Right lobe of liver (tissue), 4 donors: ENCODE measurements around the gene BCAR3.

ENCODE experiments used
- CTCF ChIP-seq, 4 donors: fragments of 200-600 bp in 3 of 4; fragments of 450-650 bp in 1 of 4; IDR thresholded peaks; one replicate each; pipeline versions ENCODE4 v1.5.1 to v1.8.0; 2016 to 2022; ENCODE audit warnings: antibody characterized with exemption in 4 of 4, mild to moderate bottlenecking in 2 of 4
- POLR2A ChIP-seq: fragments of 450-650 bp; IDR thresholded peaks from one replicate; pipeline ENCODE4 v1.6.1; 2017; ENCODE audit warnings: antibody characterized with exemption, mild to moderate bottlenecking
- donor health status: DM: no; HTN: no; CAD: no.
- donor health status: DM: no; HTN: no; CAD: no.
- donor health status: DM: no; HTN: yes; CAD: no.

- TF ChIP-seq CTCF (IDR thresholded peaks at IDR 0.05): no peak
- no peak for TF ChIP-seq POLR2A
Observed at GRCh38 chr1:93566227-93566626, 115.4 kb downstream of the BCAR3 start.
